GM23338 (cell line): ENCODE data around the gene CETN2. TPM values are rescaled to one million over a fixed set of nuclear protein-coding genes. Genes with fewer than 3 reads are reported as not detected.

Source experiments
- ATAC-seq: fragments of 200-7000 bp; cut with Tn5 transposase; 3 replicates; pipeline ENCODE4 v1.9.1; 2020
- DNase-seq: peaks from one replicate; pipeline ENCODE4 v3.0.0-alpha.2; 2015; ENCODE audit warnings: low spot score
- H2AFZ ChIP-seq: fragments of 200-600 bp; sonication (generic); 2 replicates; pipeline ENCODE4 v1.8.0; 2016; ENCODE audit warnings: antibody characterized with exemption, mild to moderate bottlenecking, moderate library complexity
- H3F3A ChIP-seq: fragments of 200-600 bp; sonication (generic); replicated peaks from 2 replicates; pipeline ENCODE4 v1.8.0; 2017; ENCODE audit warnings: antibody characterized with exemption, mixed run types, low read depth
- H3K27ac ChIP-seq: fragments of 200-600 bp; sonication (generic); 2 replicates; pipeline ENCODE4 v1.6.1; 2016; ENCODE audit warnings: low read depth
- H3K27me3 ChIP-seq: fragments of 200-600 bp; sonication (generic); 2 replicates; pipeline ENCODE4 v1.8.0; 2016; ENCODE audit warnings: mild to moderate bottlenecking, mixed run types, moderate library complexity; ENCODE audit not compliant: insufficient read depth
- H3K36me3 ChIP-seq: fragments of 200-600 bp; sonication (generic); 2 replicates; pipeline ENCODE4 v1.8.0; 2016; ENCODE audit warnings: mild to moderate bottlenecking; ENCODE audit not compliant: insufficient read depth
- H3K4me1 ChIP-seq: fragments of 200-600 bp; sonication (generic); 2 replicates; pipeline ENCODE4 v1.8.0; 2016; ENCODE audit warnings: mild to moderate bottlenecking, moderate library complexity; ENCODE audit not compliant: insufficient read depth
- H3K4me2 ChIP-seq: fragments of 200-600 bp; sonication (generic); 2 replicates; pipeline ENCODE4 v1.7.1; 2017; ENCODE audit warnings: mixed run types
- H3K4me3 ChIP-seq: fragments of 200-600 bp; sonication (generic); 2 replicates; pipeline ENCODE4 v1.6.1; 2016; ENCODE audit warnings: mixed run types
- H3K79me2 ChIP-seq: fragments of 200-600 bp; sonication (generic); replicated peaks from 2 replicates; pipeline ENCODE4 v1.8.0; 2017; ENCODE audit warnings: mild to moderate bottlenecking; ENCODE audit not compliant: insufficient read depth
- H3K9me2 ChIP-seq: fragments of 200-600 bp; sonication (generic); 2 replicates; pipeline ENCODE4 v1.8.0; 2017; ENCODE audit not compliant: insufficient read depth
- H4K20me1 ChIP-seq: fragments of 200-600 bp; sonication (generic); replicated peaks from 2 replicates; pipeline ENCODE4 v1.8.0; 2017; ENCODE audit warnings: mild to moderate bottlenecking; ENCODE audit not compliant: insufficient read depth
- H3K27ac Mint-ChIP-seq: 2 replicates; pipeline ENCODE4 v1.8.0; 2020; ENCODE audit warnings: inconsistent platforms, mild to moderate bottlenecking, moderate library complexity, mixed read lengths
- H3K27me3 Mint-ChIP-seq: 3 replicates; pipeline ENCODE4 v1.8.0; 2022; ENCODE audit warnings: low read depth, mild to moderate bottlenecking, moderate library complexity, mixed read lengths, inconsistent platforms; ENCODE audit not compliant: insufficient read depth, poor library complexity
- H3K36me3 Mint-ChIP-seq: 3 replicates; pipeline ENCODE4 v1.8.0; 2021; ENCODE audit warnings: low read depth, mild to moderate bottlenecking, inconsistent platforms, moderate library complexity, mixed read lengths
- H3K4me1 Mint-ChIP-seq: 3 replicates; pipeline ENCODE4 v1.8.0; 2020; ENCODE audit warnings: mild to moderate bottlenecking, inconsistent platforms, mixed read lengths
- H3K4me3 Mint-ChIP-seq: 3 replicates; pipeline ENCODE4 v1.8.0; 2021; ENCODE audit warnings: moderate library complexity, mild to moderate bottlenecking, inconsistent platforms, mixed read lengths
- H3K9me3 Mint-ChIP-seq: 3 replicates; pipeline ENCODE4 v1.8.0; 2020; ENCODE audit warnings: moderate library complexity, mild to moderate bottlenecking, inconsistent platforms, mixed read lengths
- CREB1 ChIP-seq: fragments of 250-450 bp; sonication (Bioruptor Pico); IDR thresholded peaks from 2 replicates; pipeline ENCODE4 v1.5.0; 2020; ENCODE audit warnings: low read depth, mild to moderate bottlenecking, moderate library complexity
- EZH2 ChIP-seq: fragments of 200-600 bp; sonication (generic); IDR thresholded peaks from one replicate; pipeline ENCODE4 v1.8.0; 2017; ENCODE audit warnings: antibody characterized with exemption, mild to moderate bottlenecking, low read depth; ENCODE audit not compliant: unreplicated experiment
- NANOG ChIP-seq: IDR thresholded peaks from 2 replicates; pipeline ENCODE4 v1.6.1; 2016; ENCODE audit warnings: antibody characterized with exemption, borderline replicate concordance
- POLR2AphosphoS5 ChIP-seq: IDR thresholded peaks from 2 replicates; pipeline ENCODE4 v1.6.1; 2016; ENCODE audit warnings: antibody characterized with exemption, low read depth
- ZNF114 ChIP-seq: fragments of 250-450 bp; sonication (Bioruptor Pico); IDR thresholded peaks from 2 replicates; pipeline ENCODE4 v1.5.0; 2020; ENCODE audit warnings: mild to moderate bottlenecking, moderate library complexity
- polyA plus RNA-seq: library from polyadenylated mRNA; unstranded; fragments of >200 nt; fragmentation: Nextera tagmentation; extraction: Ambion mirVana; gene quantifications from 2 replicates; pipeline ENCODE4 v1.2.1, GENCODE V29; 2016
- total RNA-seq: library from RNA; depleted of rRNA; stranded (reverse); fragments of >200 nt; shearing (Covaris generic); gene quantifications from 2 replicates; pipeline ENCODE4 v1.2.3, GENCODE V29; 2014
- TF ChIP-seq, protein P1 (sequence below), 2 experiments: fragments of 200-600 bp in 1 of 2; sonication (generic) in 1 of 2; conservative IDR thresholded peaks; 2 replicates each; pipeline versions ENCODE4 v1.5.1 to v1.6.1; 2016 to 2017; ENCODE audit warnings: antibody characterized with exemption in 2 of 2, low read depth in 2 of 2, mild to moderate bottlenecking in 2 of 2, moderate library complexity in 1 of 2
- TF ChIP-seq, protein P2 (sequence below): fragments of 250-450 bp; sonication (Bioruptor Pico); IDR thresholded peaks from 2 replicates; pipeline ENCODE4 v1.5.0; 2020; ENCODE audit warnings: mild to moderate bottlenecking, moderate library complexity
- TF ChIP-seq, protein P3 (sequence below): IDR thresholded peaks from 2 replicates; pipeline ENCODE4 v1.6.1; 2016; ENCODE audit warnings: antibody characterized with exemption
- TF ChIP-seq, protein P4 (sequence below): IDR thresholded peaks from one replicate; pipeline ENCODE4 v1.6.1; 2018; ENCODE audit warnings: antibody characterized with exemption; ENCODE audit not compliant: unreplicated experiment

The CETN2 gene
- total and polyA plus RNA-seq, 2 experiments from 2014 or later, result 23.9 to 53.7 TPM

- TF ChIP-seq, protein P1, sequence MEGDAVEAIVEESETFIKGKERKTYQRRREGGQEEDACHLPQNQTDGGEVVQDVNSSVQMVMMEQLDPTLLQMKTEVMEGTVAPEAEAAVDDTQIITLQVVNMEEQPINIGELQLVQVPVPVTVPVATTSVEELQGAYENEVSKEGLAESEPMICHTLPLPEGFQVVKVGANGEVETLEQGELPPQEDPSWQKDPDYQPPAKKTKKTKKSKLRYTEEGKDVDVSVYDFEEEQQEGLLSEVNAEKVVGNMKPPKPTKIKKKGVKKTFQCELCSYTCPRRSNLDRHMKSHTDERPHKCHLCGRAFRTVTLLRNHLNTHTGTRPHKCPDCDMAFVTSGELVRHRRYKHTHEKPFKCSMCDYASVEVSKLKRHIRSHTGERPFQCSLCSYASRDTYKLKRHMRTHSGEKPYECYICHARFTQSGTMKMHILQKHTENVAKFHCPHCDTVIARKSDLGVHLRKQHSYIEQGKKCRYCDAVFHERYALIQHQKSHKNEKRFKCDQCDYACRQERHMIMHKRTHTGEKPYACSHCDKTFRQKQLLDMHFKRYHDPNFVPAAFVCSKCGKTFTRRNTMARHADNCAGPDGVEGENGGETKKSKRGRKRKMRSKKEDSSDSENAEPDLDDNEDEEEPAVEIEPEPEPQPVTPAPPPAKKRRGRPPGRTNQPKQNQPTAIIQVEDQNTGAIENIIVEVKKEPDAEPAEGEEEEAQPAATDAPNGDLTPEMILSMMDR (conservative IDR thresholded peaks at IDR 0.05; ENCODE audit: low read depth in 2 of 2), result no peak
- TF ChIP-seq EZH2, result no peak
- no peak for TF ChIP-seq CREB1 (CRISPR knock-in tag)
These were observed 13.3 kb upstream of the CETN2 start (continued) for GRCh38 chrX:152843852-152844251.

- no peak overlapping the region for H3K27ac ChIP-seq
- H3K27ac Mint-ChIP-seq, result no peak overlapping the region
- peaks cover 9% of the 10 kb centered on the region; the same call in 1 of the 3 replicates for H3K36me3 Mint-ChIP-seq
- no peak overlapping the region for H2AFZ ChIP-seq
- H3K4me3 Mint-ChIP-seq, result no peak overlapping the region
- peaks cover 17% of the 10 kb centered on the region for H3K4me1 Mint-ChIP-seq
- no peaks in the 10 kb centered on the region for H3K9me2 ChIP-seq
- no peaks in the 10 kb centered on the region for H3K27me3 ChIP-seq
- H3K9me3 Mint-ChIP-seq, result no peaks in the 10 kb centered on the region
- H3K79me2 ChIP-seq, result peaks cover 77% of the 10 kb centered on the region
- H3K4me2 ChIP-seq, result no peak overlapping the region
- H3K36me3 ChIP-seq, result no peaks in the 10 kb centered on the region
- H3F3A ChIP-seq, result no peaks in the 10 kb centered on the region
- no peak for ATAC-seq
- DNase-seq, result no peak
- H4K20me1 ChIP-seq, result no peaks in the 10 kb centered on the region; the same call in none of the 2 replicates
- H3K4me3 ChIP-seq, result no peak overlapping the region
- peaks cover 5% of the 10 kb centered on the region for H3K27me3 Mint-ChIP-seq
- H3K4me1 ChIP-seq, result no peaks in the 10 kb centered on the region
- TF ChIP-seq EZH2 (no peak), ZNF114 (no peak), NANOG (no peak), CREB1 (CRISPR knock-in tag) (no peak), POLR2AphosphoS5 (no peak)
- TF ChIP-seq, protein P2, sequence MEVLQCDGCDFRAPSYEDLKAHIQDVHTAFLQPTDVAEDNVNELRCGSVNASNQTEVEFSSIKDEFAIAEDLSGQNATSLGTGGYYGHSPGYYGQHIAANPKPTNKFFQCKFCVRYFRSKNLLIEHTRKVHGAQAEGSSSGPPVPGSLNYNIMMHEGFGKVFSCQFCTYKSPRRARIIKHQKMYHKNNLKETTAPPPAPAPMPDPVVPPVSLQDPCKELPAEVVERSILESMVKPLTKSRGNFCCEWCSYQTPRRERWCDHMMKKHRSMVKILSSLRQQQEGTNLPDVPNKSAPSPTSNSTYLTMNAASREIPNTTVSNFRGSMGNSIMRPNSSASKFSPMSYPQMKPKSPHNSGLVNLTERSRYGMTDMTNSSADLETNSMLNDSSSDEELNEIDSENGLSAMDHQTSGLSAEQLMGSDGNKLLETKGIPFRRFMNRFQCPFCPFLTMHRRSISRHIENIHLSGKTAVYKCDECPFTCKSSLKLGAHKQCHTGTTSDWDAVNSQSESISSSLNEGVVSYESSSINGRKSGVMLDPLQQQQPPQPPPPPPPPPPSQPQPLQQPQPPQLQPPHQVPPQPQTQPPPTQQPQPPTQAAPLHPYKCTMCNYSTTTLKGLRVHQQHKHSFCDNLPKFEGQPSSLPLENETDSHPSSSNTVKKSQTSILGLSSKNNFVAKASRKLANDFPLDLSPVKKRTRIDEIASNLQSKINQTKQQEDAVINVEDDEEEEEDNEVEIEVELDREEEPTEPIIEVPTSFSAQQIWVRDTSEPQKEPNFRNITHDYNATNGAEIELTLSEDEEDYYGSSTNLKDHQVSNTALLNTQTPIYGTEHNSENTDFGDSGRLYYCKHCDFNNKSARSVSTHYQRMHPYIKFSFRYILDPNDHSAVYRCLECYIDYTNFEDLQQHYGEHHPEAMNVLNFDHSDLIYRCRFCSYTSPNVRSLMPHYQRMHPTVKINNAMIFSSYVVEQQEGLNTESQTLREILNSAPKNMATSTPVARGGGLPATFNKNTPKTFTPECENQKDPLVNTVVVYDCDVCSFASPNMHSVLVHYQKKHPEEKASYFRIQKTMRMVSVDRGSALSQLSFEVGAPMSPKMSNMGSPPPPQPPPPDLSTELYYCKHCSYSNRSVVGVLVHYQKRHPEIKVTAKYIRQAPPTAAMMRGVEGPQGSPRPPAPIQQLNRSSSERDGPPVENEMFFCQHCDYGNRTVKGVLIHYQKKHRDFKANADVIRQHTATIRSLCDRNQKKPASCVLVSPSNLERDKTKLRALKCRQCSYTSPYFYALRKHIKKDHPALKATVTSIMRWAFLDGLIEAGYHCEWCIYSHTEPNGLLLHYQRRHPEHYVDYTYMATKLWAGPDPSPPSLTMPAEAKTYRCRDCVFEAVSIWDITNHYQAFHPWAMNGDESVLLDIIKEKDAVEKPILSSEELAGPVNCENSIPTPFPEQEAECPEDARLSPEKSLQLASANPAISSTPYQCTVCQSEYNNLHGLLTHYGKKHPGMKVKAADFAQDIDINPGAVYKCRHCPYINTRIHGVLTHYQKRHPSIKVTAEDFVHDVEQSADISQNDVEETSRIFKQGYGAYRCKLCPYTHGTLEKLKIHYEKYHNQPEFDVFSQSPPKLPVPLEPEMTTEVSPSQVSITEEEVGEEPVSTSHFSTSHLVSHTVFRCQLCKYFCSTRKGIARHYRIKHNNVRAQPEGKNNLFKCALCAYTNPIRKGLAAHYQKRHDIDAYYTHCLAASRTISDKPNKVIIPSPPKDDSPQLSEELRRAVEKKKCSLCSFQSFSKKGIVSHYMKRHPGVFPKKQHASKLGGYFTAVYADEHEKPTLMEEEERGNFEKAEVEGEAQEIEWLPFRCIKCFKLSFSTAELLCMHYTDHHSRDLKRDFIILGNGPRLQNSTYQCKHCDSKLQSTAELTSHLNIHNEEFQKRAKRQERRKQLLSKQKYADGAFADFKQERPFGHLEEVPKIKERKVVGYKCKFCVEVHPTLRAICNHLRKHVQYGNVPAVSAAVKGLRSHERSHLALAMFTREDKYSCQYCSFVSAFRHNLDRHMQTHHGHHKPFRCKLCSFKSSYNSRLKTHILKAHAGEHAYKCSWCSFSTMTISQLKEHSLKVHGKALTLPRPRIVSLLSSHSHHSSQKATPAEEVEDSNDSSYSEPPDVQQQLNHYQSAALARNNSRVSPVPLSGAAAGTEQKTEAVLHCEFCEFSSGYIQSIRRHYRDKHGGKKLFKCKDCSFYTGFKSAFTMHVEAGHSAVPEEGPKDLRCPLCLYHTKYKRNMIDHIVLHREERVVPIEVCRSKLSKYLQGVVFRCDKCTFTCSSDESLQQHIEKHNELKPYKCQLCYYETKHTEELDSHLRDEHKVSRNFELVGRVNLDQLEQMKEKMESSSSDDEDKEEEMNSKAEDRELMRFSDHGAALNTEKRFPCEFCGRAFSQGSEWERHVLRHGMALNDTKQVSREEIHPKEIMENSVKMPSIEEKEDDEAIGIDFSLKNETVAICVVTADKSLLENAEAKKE, result no peak
- TF ChIP-seq, protein P3, sequence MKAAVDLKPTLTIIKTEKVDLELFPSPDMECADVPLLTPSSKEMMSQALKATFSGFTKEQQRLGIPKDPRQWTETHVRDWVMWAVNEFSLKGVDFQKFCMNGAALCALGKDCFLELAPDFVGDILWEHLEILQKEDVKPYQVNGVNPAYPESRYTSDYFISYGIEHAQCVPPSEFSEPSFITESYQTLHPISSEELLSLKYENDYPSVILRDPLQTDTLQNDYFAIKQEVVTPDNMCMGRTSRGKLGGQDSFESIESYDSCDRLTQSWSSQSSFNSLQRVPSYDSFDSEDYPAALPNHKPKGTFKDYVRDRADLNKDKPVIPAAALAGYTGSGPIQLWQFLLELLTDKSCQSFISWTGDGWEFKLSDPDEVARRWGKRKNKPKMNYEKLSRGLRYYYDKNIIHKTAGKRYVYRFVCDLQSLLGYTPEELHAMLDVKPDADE, result no peak
- TF ChIP-seq, protein P1 (conservative IDR thresholded peaks at IDR 0.05; ENCODE audit: low read depth in 2 of 2), result no peak
- TF ChIP-seq, protein P4, sequence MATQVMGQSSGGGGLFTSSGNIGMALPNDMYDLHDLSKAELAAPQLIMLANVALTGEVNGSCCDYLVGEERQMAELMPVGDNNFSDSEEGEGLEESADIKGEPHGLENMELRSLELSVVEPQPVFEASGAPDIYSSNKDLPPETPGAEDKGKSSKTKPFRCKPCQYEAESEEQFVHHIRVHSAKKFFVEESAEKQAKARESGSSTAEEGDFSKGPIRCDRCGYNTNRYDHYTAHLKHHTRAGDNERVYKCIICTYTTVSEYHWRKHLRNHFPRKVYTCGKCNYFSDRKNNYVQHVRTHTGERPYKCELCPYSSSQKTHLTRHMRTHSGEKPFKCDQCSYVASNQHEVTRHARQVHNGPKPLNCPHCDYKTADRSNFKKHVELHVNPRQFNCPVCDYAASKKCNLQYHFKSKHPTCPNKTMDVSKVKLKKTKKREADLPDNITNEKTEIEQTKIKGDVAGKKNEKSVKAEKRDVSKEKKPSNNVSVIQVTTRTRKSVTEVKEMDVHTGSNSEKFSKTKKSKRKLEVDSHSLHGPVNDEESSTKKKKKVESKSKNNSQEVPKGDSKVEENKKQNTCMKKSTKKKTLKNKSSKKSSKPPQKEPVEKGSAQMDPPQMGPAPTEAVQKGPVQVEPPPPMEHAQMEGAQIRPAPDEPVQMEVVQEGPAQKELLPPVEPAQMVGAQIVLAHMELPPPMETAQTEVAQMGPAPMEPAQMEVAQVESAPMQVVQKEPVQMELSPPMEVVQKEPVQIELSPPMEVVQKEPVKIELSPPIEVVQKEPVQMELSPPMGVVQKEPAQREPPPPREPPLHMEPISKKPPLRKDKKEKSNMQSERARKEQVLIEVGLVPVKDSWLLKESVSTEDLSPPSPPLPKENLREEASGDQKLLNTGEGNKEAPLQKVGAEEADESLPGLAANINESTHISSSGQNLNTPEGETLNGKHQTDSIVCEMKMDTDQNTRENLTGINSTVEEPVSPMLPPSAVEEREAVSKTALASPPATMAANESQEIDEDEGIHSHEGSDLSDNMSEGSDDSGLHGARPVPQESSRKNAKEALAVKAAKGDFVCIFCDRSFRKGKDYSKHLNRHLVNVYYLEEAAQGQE, result no peak
These were observed 12.3 kb upstream of the CETN2 start for GRCh38 chrX:152842772-152843338.
